ENCODE data around the gene INSIG1.

Gene INSIG1

GRCh38 chr7:155305231-155305904 lies 7.7 kb downstream of the INSIG1 start:
- DNase-seq: no peak

- no peak for DNase-seq
These were observed 9.2 kb downstream of the INSIG1 start for GRCh38 chr7:155306673-155307470.

- no peak for DNase-seq
These were observed 10.8 kb downstream of the INSIG1 start for GRCh38 chr7:155308330-155309020.

GRCh38 chr7:155309021-155309338 lies 11.3 kb downstream of the INSIG1 start:
- no peak for DNase-seq

GRCh38 chr7:155310425-155311114 lies 12.9 kb downstream of the INSIG1 start:
- no peak for DNase-seq

GRCh38 chr7:155311826-155312537 lies 14.3 kb downstream of the INSIG1 start:
- DNase-seq: no peak

- DNase-seq: no peak
These were observed 15.0 kb downstream of the INSIG1 start for GRCh38 chr7:155312633-155313032.

- no peak for DNase-seq
These were observed 15.4 kb downstream of the INSIG1 start for GRCh38 chr7:155313096-155313495.

GRCh38 chr7:155315977-155316376 lies 18.3 kb downstream of the INSIG1 start:
- no peak for DNase-seq

GRCh38 chr7:155316427-155317113 lies 18.9 kb downstream of the INSIG1 start:
- no peak for DNase-seq

GRCh38 chr7:155317114-155317434 lies 19.4 kb downstream of the INSIG1 start:
- DNase-seq: no peak

GRCh38 chr7:155318245-155318644 lies 20.6 kb downstream of the INSIG1 start:
- DNase-seq: no peak

- no peak for DNase-seq
These were observed 24.9 kb downstream of the INSIG1 start for GRCh38 chr7:155322530-155322929.

- DNase-seq: no peak
These were observed 25.4 kb downstream of the INSIG1 start for GRCh38 chr7:155323001-155323638.

GRCh38 chr7:155324012-155324917 lies 26.6 kb downstream of the INSIG1 start:
- DNase-seq: no peak

GRCh38 chr7:155324918-155325235 lies 27.2 kb downstream of the INSIG1 start:
- no peak for DNase-seq

GRCh38 chr7:155326385-155326784 lies 28.7 kb downstream of the INSIG1 start:
- no peak for DNase-seq

- no peak for DNase-seq
These were observed 30.1 kb downstream of the INSIG1 start for GRCh38 chr7:155327590-155328320.

GRCh38 chr7:155329225-155329624 lies 31.5 kb downstream of the INSIG1 start:
- no peak for DNase-seq

- no peak for DNase-seq
These were observed 33.7 kb downstream of the INSIG1 start for GRCh38 chr7:155331396-155331795.

Measured in NCI-H1930 (cell line).